NB4 (cell line): ENCODE measurements around the gene ZNF394.
A peak's percentile ranks its signal among the peaks of the same experiment; 100 is the strongest.

Source experiments
- DNase-seq: peaks from one replicate; pipeline ENCODE4 v3.0.0; 2010; ENCODE audit warnings: low read depth
- H3K4me3 ChIP-seq: one replicate; pipeline ENCODE4 v1.5.1; 2011; ENCODE audit warnings: mild to moderate bottlenecking, low read depth, low read length, moderate library complexity
- MYC ChIP-seq: IDR thresholded peaks from 2 replicates; pipeline ENCODE4 v1.6.1; 2011; ENCODE audit warnings: low read depth, low read length
- POLR2A ChIP-seq: IDR thresholded peaks from 2 replicates; pipeline ENCODE4 v1.6.1; 2011; ENCODE audit warnings: mild to moderate bottlenecking; ENCODE audit not compliant: insufficient read length; ENCODE audit errors: extremely low read depth
- TF ChIP-seq, protein P1 (sequence below): IDR thresholded peaks from one replicate; pipeline ENCODE4 v1.5.1; 2012; ENCODE audit warnings: low read depth, low read length
- TF ChIP-seq, protein P2 (sequence below): IDR thresholded peaks from 2 replicates; pipeline ENCODE4 v1.6.1; 2011; ENCODE audit warnings: low read depth, low read length

Gene ZNF394

DNA sequence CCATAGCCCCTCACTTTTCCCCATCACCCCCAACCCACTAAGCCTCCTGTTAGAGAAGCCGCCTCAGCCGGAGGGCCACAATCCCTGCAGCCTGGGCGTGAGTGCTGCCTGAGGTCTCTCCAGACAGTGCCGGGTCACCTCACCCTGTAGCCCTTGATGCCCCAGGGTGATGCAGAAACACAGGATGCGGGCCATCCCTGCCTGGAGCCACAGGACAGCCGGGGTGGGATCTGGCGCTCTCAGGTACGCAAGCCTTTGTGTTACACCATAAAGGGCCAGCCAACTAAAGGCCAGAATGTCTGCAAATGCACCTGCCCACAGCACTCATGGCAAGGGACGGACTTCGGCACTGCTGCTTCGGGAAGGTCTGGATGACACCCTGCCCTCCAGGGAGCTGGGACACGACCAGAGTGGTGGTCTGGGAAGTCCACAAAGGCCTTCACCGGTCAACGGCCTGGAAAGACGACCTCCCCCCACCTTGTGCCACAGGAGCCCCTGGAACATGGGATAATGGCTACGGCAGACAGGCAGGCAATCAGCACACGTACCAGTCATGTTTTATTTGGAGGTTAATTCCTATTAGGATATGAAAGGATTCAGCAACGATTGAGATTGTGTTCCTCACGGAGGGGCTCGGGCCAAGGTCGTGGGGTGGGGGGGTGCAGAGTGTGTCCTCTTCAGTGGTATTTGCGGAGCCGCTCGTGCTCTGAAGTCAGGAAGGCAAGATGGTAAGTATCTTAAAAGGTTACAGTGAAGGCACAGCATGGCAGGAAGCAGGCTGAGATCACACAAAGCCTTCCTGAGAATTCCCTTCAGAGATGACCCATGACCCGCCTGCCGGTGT is 42.2 kb downstream of the ZNF394 start:
- no peak for DNase-seq
- H3K4me3 ChIP-seq, result no peak overlapping the region
- TF ChIP-seq, protein P1, sequence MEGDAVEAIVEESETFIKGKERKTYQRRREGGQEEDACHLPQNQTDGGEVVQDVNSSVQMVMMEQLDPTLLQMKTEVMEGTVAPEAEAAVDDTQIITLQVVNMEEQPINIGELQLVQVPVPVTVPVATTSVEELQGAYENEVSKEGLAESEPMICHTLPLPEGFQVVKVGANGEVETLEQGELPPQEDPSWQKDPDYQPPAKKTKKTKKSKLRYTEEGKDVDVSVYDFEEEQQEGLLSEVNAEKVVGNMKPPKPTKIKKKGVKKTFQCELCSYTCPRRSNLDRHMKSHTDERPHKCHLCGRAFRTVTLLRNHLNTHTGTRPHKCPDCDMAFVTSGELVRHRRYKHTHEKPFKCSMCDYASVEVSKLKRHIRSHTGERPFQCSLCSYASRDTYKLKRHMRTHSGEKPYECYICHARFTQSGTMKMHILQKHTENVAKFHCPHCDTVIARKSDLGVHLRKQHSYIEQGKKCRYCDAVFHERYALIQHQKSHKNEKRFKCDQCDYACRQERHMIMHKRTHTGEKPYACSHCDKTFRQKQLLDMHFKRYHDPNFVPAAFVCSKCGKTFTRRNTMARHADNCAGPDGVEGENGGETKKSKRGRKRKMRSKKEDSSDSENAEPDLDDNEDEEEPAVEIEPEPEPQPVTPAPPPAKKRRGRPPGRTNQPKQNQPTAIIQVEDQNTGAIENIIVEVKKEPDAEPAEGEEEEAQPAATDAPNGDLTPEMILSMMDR, result no peak
- TF ChIP-seq MYC (no peak), POLR2A (no peak)
- TF ChIP-seq, protein P2, sequence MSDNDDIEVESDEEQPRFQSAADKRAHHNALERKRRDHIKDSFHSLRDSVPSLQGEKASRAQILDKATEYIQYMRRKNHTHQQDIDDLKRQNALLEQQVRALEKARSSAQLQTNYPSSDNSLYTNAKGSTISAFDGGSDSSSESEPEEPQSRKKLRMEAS, result no peak

DNA sequence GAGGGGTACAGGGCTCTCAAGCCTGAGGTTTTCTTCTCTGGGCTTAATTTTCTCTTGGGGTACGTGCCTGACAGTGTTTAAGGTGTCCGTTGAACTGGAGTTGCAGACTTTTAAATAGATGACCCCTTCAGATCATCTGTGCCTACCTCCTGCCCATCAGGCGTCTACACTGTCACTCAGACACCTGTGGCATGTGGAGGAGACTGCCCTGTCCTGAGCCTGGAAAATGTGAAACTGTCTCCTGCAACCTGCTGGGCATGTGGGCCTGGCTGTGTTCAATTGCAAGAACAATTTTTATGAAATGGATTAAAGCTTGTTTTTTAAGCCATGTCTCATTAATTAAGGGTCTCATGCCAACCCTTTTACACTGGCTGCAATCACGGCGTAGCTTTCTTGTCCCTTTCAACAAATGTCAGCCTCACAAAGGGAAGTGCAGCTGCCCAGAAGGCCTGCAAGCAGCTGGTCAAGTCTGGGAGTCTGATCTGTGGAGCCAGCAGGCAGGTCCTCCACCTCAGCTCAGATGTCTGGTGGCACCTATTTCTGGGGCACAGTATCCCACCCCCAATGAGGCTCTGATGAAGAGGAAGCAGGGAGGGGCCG is 42.9 kb downstream of the ZNF394 start:
- no peak for TF ChIP-seq MYC
- no peak for TF ChIP-seq POLR2A
- TF ChIP-seq, protein P2, result no peak
- TF ChIP-seq, protein P1, result no peak
- H3K4me3 ChIP-seq, result no peak overlapping the region

DNA sequence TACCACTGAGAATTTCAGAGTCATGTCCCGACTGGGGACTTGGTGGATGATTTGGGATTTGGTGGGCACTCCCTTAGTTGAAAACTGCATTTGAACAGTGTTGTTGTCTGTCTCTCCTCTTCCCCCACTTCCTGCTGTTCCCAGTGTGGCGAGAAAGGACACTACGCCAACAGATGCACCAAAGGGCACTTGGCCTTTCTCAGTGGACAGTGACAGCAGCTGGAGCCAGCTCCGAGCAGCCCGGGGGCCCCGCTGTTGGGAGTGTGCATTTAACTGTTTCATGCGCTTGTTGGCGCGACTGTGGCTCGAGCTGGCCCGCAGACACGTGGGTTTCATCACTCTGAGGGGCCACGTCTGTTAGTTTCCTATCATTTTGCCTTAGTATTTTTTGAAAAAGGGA is 43.8 kb downstream of the ZNF394 start:
- no peak overlapping the region for H3K4me3 ChIP-seq
- no peak for DNase-seq
- TF ChIP-seq POLR2A, result no peak

More for the DNA sequence above, 42.9 kb downstream of the ZNF394 start:
- DNase-seq, result no peak

DNA sequence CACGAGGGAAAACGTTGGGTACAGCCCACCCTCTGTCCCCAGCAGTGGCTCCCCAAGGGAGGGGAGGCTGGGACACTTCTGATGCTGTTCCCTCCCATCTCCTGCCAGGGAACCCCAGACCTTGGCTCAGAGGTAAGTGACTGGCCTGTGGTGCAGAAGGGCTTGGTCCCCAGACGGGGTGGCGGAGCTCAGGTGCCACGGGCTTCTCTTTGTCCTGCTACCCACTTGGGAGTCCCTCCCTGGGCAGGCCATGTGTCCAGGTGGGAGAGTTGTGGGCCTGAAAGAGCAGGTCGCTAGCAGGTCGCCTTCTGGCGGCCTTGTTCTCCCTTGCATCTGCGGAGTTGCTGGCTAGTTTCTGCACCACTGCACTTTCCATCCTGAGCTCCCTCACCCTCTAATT is 44.2 kb downstream of the ZNF394 start:
- TF ChIP-seq, protein P2, result no peak
- peak; percentile 17 for TF ChIP-seq POLR2A
- no peak overlapping the region for H3K4me3 ChIP-seq
- DNase-seq, result no peak

DNA sequence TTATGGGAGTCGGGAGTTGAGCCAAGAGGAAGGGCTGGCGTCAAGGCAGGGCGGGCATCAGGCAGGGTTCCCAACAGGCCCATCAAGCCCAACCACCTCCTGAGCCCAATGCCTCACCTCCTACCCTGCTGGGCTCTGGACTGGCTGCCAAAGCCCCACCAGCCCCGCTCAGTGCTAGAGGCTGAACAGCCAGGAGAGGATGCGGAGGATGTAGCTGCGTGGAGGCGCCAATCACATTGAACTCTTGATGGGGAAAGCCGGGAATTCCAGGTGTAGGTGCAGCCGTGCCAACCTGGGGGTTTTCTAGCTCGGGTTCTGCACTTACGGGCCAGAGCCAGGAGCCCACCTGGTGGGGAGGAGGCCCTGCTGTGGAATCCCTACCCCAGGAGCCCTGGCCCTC is 47.0 kb downstream of the ZNF394 start:
- TF ChIP-seq, protein P1, result no peak
- TF ChIP-seq, protein P2, result no peak
- TF ChIP-seq POLR2A (no peak), MYC (no peak)
- DNase-seq, result no peak
- no peak overlapping the region for H3K4me3 ChIP-seq

DNA sequence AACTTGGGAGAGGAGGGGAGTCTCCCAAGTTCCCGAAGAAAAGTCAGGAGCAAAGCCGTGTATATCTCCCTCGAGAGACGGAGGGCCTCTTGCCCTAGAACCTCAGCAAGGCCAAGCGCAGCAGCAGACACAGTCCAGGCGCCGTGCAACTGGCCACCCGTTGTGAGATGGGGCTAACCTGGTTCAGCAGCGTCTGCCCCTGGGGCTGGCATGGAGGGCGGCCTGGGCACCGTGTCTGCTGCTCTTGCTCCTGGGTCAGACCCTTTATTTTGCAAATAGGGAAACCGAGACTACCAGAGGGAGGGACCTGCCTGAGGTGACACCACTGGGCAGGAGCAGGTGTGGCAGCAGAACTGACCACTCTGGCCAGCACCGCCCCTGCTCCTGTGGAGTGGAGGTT is 47.5 kb downstream of the ZNF394 start:
- no peak overlapping the region for H3K4me3 ChIP-seq
- DNase-seq, result no peak
- TF ChIP-seq POLR2A (no peak), MYC (no peak)
- TF ChIP-seq, protein P1, result no peak
- TF ChIP-seq, protein P2, result no peak
